Activated T-cell treated with anti-CD3 and anti-CD28 coated beads for 1 hour (primary cell): ENCODE results near the gene CYP26C1.

ENCODE experiments used
- DNase-seq: peaks from one replicate; pipeline ENCODE4 v3.0.0-alpha.2; 2020; ENCODE audit warnings: low read depth

CYP26C1 gene

GRCh38 chr10:93115661-93116383, 55.2 kb downstream of the CYP26C1 start:
- DNase-seq = peak; percentile 60
